CD4-positive, CD25-positive, alpha-beta regulatory T cell (primary cell): ENCODE measurements around the gene STARD7. TPM values are rescaled to one million over a fixed set of nuclear protein-coding genes. Genes with fewer than 3 reads are reported as not detected.
A peak's percentile ranks its signal among the peaks of the same experiment; 100 is the strongest.
"Not testable (repeated sequence)": the region's sequence is repeated elsewhere in the genome, so short reads cannot be mapped to it uniquely, and the experiment has no call there.

Experiments
- ATAC-seq, 2 donors: fragments of 150-1000 bp; cut with Tn5 transposase; one replicate each; pipeline ENCODE4 v1.10.0; 2021; ENCODE audit warnings: low read depth in 2 of 2, moderate number of reproducible peaks in 2 of 2, moderate library complexity in 1 of 2
- DNase-seq, 3 donors: peaks; one replicate each; pipeline versions ENCODE4 v3.0.0 to v3.0.0-alpha.2; 2012 to 2022; ENCODE audit warnings: mixed read lengths in 1 of 3
- H3K27ac ChIP-seq: one replicate; pipeline ENCODE4 v1.7.0; 2013; ENCODE audit warnings: mild to moderate bottlenecking, low read length; ENCODE audit not compliant: insufficient read depth, poor library complexity, severe bottlenecking
- H3K27me3 ChIP-seq: one replicate; pipeline ENCODE4 v1.7.0; 2013; ENCODE audit warnings: low read length; ENCODE audit not compliant: control insufficient read depth, insufficient read depth
- H3K36me3 ChIP-seq: one replicate; pipeline ENCODE4 v1.7.0; 2013; ENCODE audit warnings: mild to moderate bottlenecking, low read length, moderate library complexity; ENCODE audit not compliant: control insufficient read depth, insufficient read depth
- H3K4me1 ChIP-seq: 2 replicates; pipeline ENCODE4 v1.7.0; 2013; ENCODE audit warnings: mild to moderate bottlenecking, low read length; ENCODE audit not compliant: insufficient read depth, control insufficient read depth, poor library complexity, severe bottlenecking
- H3K4me3 ChIP-seq: one replicate; pipeline ENCODE4 v1.7.0; 2013; ENCODE audit warnings: low read depth, mild to moderate bottlenecking, low read length, moderate library complexity
- H3K9me3 ChIP-seq, 2 experiments: 1 replicate in 1 of 2; 2 replicates in 1 of 2; pipeline ENCODE4 v1.7.0; 2013; ENCODE audit warnings: low read length in 2 of 2, mild to moderate bottlenecking in 1 of 2, moderate library complexity in 1 of 2; ENCODE audit not compliant: control insufficient read depth in 2 of 2
- H3K27ac Mint-ChIP-seq, 3 donors: one replicate each; pipeline ENCODE4 v1.8.0; 2020 to 2022; ENCODE audit warnings: mild to moderate bottlenecking in 3 of 3, mixed read lengths in 3 of 3, moderate library complexity in 2 of 3
- H3K27me3 Mint-ChIP-seq: one replicate; pipeline ENCODE4 v1.8.0; 2022; ENCODE audit warnings: mild to moderate bottlenecking, mixed read lengths
- H3K36me3 Mint-ChIP-seq: one replicate; pipeline ENCODE4 v1.8.0; 2020; ENCODE audit warnings: mixed read lengths
- H3K4me1 Mint-ChIP-seq, 4 donors: one replicate each; pipeline ENCODE4 v1.8.0; 2020 to 2022; ENCODE audit warnings: mixed read lengths in 4 of 4, mild to moderate bottlenecking in 1 of 4
- H3K4me3 Mint-ChIP-seq, 4 donors: one replicate each; pipeline ENCODE4 v1.8.0; 2020 to 2022; ENCODE audit warnings: mild to moderate bottlenecking in 4 of 4, mixed read lengths in 4 of 4, moderate library complexity in 3 of 4
- H3K9me3 Mint-ChIP-seq, 7 donors: one replicate each; pipeline ENCODE4 v1.8.0; 2020 to 2022; ENCODE audit warnings: mixed read lengths in 7 of 7, mild to moderate bottlenecking in 3 of 7, moderate library complexity in 2 of 7
- polyA plus RNA-seq, 4 donors: library from polyadenylated mRNA; unstranded; fragments of 300-500 nt; fragmentation: Illumina TruSeq; gene quantifications; one replicate each; pipeline ENCODE4 v1.2.3, GENCODE V29; 2021
- total RNA-seq: library from RNA; stranded (reverse); gene quantifications from one replicate; pipeline ENCODE4 v1.2.3, GENCODE V29; 2022

The STARD7 gene
- total RNA-seq: 97.2 TPM
- polyA plus RNA-seq: 100 to 1,000 TPM; 177 to 208 (median 197) TPM

GRCh38 chr2:96208143-96209010 is at the start of gene STARD7:
Gene STARD7, minus strand, starts transcription at chr2:96208827. Its CDS starts 393 bp downstream, at chr2:96208434.
- H3K27me3 Mint-ChIP-seq: no peaks in the 10 kb centered on the region
- Histone ChIP-seq H3K27me3 (no peaks in the 10 kb centered on the region), H3K4me1 (peaks cover 56% of the 10 kb centered on the region), H3K27ac (peak within 1 kb of the TSS; percentile 89), H3K4me3 (peak within 1 kb of the TSS; percentile 96), H3K36me3 (no peaks in the 10 kb centered on the region), H3K9me3 (no peaks in the 10 kb centered on the region)
- no peaks in the 10 kb centered on the region for H3K9me3 Mint-ChIP-seq
- peaks cover 4% of the 10 kb centered on the region for H3K36me3 Mint-ChIP-seq
- peaks cover 20 to 58% (median 40%) of the 10 kb centered on the region in 4 donors for H3K4me1 Mint-ChIP-seq
- peak within 1 kb of the TSS; percentile 95 to 97 (median 96) for H3K27ac Mint-ChIP-seq
- ATAC-seq (peak; percentile 87 to 88), DNase-seq (peak; percentile 92 to 98 (median 96))
- H3K4me3 Mint-ChIP-seq: peak within 1 kb of the TSS; percentile 94 to 97 (median 96)

- H3K9me3 ChIP-seq, H3K27me3 ChIP-seq, H3K9me3 Mint-ChIP-seq, H3K4me3 ChIP-seq, DNase-seq, H3K27me3 Mint-ChIP-seq, H3K4me3 Mint-ChIP-seq, H3K27ac ChIP-seq, ATAC-seq: not testable (repeated sequence)
- Histone ChIP-seq H3K4me1 (peaks cover 35% of the 10 kb centered on the region), H3K36me3 (peaks cover 70% of the 10 kb centered on the region)
- Mint-ChIP-seq H3K4me1 (peaks cover 17 to 69% (median 40%) of the 10 kb centered on the region in 4 donors), H3K36me3 (peaks cover 26% of the 10 kb centered on the region), H3K27ac (peak overlapping the region in 2 of 3 donors; percentile 55 to 91)
Measured at GRCh38 chr2:96257744-96258143, 49.1 kb upstream of the STARD7 start.

DNA sequence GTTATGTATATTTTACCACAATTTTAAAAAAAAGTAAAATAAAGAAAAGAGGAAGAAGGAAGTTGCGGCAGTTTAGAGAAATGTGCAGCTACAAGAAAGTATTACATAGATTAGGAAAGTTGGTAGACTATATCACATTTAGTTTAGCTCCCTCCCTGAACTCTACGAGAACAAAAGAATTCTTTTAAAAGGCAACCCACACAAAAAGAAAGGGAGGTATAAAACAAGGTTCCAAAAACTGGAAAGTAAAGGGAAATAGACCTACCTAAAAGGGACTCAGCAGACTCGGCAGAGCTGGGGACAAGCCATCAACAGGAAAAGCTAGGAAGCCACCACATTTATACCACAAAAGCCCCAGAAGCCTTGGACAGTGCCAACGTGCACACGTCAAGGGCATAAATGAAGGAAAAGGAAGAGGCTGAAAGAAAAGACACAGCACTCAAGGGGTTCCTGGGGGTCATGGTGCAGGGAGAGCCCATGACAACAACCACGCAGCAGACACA is 48.0 kb upstream of the STARD7 start:
- Histone ChIP-seq H3K9me3 (no peaks in the 10 kb centered on the region), H3K27me3 (no peaks in the 10 kb centered on the region), H3K36me3 (peaks cover 78% of the 10 kb centered on the region), H3K4me3 (no peak overlapping the region), H3K27ac (peak overlapping the region; percentile 42), H3K4me1 (peaks cover 28% of the 10 kb centered on the region)
- H3K9me3 Mint-ChIP-seq: no peaks in the 10 kb centered on the region
- peak overlapping the region in 2 of 4 donors; percentile 11 to 52 for H3K4me3 Mint-ChIP-seq
- peaks cover 30% of the 10 kb centered on the region for H3K36me3 Mint-ChIP-seq
- ATAC-seq: no peak
- peak overlapping the region; percentile 82 to 91 (median 89) for H3K27ac Mint-ChIP-seq
- peaks cover 12 to 58% (median 34%) of the 10 kb centered on the region in 4 donors for H3K4me1 Mint-ChIP-seq
- peaks cover 5% of the 10 kb centered on the region for H3K27me3 Mint-ChIP-seq
- DNase-seq: no peak

DNA sequence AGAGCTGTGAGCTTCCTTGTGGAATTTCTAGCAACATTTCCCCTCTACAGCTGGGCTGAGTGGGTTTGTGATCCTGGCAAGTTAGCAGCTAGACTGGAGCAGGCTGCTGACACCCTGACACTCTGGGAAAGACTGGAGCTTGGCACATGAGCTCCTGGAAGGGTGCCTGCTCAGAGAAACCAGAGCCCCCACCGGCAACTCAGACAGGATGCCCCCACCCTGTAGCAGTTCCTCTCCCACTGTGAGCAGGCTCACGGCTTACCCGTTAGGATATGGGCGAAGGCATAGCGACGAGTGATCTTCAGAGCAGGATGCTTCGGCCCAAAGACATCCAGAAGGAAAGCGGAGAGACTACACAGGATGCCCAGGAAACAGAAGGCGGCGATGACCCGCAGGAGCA is 45.9 kb upstream of the STARD7 start:
- Mint-ChIP-seq H3K27ac (peak overlapping the region in 1 of 3 donors; percentile 25), H3K36me3 (peaks cover 28% of the 10 kb centered on the region), H3K27me3 (no peaks in the 10 kb centered on the region), H3K9me3 (peaks cover 0 to 1% (median 0%) of the 10 kb centered on the region in 7 donors), H3K4me1 (peaks cover 9 to 38% (median 22%) of the 10 kb centered on the region in 4 donors), H3K4me3 (no peak overlapping the region)
- DNase-seq (no peak), ATAC-seq (no peak)
- Histone ChIP-seq H3K4me1 (peaks cover 10% of the 10 kb centered on the region), H3K4me3 (no peak overlapping the region), H3K27me3 (no peaks in the 10 kb centered on the region), H3K27ac (no peak overlapping the region), H3K36me3 (peaks cover 67% of the 10 kb centered on the region), H3K9me3 (no peaks in the 10 kb centered on the region)

- no peak for DNase-seq
- H3K4me3 Mint-ChIP-seq: no peak overlapping the region
- peaks cover 9 to 23% (median 13%) of the 10 kb centered on the region in 4 donors for H3K4me1 Mint-ChIP-seq
- Histone ChIP-seq H3K4me1 (peaks cover 4% of the 10 kb centered on the region), H3K36me3 (peaks cover 52% of the 10 kb centered on the region), H3K27me3 (no peaks in the 10 kb centered on the region), H3K9me3 (no peaks in the 10 kb centered on the region), H3K4me3 (no peak overlapping the region), H3K27ac (no peak overlapping the region)
- peaks cover 0 to 1% (median 0%) of the 10 kb centered on the region in 7 donors for H3K9me3 Mint-ChIP-seq
- peaks cover 21% of the 10 kb centered on the region for H3K36me3 Mint-ChIP-seq
- H3K27ac Mint-ChIP-seq: peak overlapping the region in 1 of 3 donors; percentile 62
- ATAC-seq: no peak
- no peaks in the 10 kb centered on the region for H3K27me3 Mint-ChIP-seq
Measured at GRCh38 chr2:96253006-96253405, 44.4 kb upstream of the STARD7 start.

DNA sequence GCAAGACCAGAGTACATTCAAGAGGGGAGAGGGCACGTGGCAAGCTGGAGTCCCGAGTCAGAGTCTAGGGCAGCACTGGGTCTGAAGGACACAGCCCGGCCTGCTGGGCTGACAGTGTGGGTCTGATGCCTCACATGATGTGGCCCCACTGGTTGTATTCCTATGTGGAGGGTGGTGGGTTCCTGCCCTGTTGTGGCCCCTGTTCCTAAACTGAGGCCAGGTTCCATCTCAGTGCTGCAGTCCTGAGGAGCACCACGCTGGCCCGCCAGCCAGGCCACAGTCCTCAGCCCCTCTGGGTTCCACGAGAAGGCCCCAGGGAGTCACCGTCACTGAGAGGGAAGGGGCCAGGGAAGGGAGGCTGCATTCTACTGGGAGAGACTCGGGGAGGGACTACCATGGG is 43.9 kb upstream of the STARD7 start:
- peak overlapping the region in 1 of 3 donors; percentile 78 for H3K27ac Mint-ChIP-seq
- no peaks in the 10 kb centered on the region for H3K9me3 ChIP-seq
- H3K4me3 Mint-ChIP-seq: no peak overlapping the region
- H3K9me3 Mint-ChIP-seq: peaks cover 0 to 1% (median 0%) of the 10 kb centered on the region in 7 donors
- peaks cover 25% of the 10 kb centered on the region for H3K36me3 Mint-ChIP-seq
- H3K27ac ChIP-seq: no peak overlapping the region
- peaks cover 50% of the 10 kb centered on the region for H3K36me3 ChIP-seq
- ATAC-seq (no peak), DNase-seq (no peak)
- no peak overlapping the region for H3K4me3 ChIP-seq
- peaks cover 9 to 23% (median 13%) of the 10 kb centered on the region in 4 donors for H3K4me1 Mint-ChIP-seq
- H3K27me3 Mint-ChIP-seq: no peaks in the 10 kb centered on the region
- no peaks in the 10 kb centered on the region for H3K27me3 ChIP-seq
- H3K4me1 ChIP-seq: peaks cover 4% of the 10 kb centered on the region

- DNase-seq: no peak
- peaks cover 48% of the 10 kb centered on the region for H3K36me3 ChIP-seq
- Mint-ChIP-seq H3K4me3 (no peak overlapping the region), H3K27me3 (no peaks in the 10 kb centered on the region), H3K4me1 (peaks cover 8 to 21% (median 12%) of the 10 kb centered on the region in 4 donors), H3K36me3 (peaks cover 24% of the 10 kb centered on the region), H3K9me3 (peaks cover 0 to 1% (median 0%) of the 10 kb centered on the region in 7 donors), H3K27ac (peak overlapping the region in 1 of 3 donors; percentile 65)
- no peak overlapping the region for H3K27ac ChIP-seq
- peaks cover 5% of the 10 kb centered on the region for H3K4me1 ChIP-seq
- no peak for ATAC-seq
- no peak overlapping the region for H3K4me3 ChIP-seq
- H3K9me3 ChIP-seq: no peaks in the 10 kb centered on the region
- no peaks in the 10 kb centered on the region for H3K27me3 ChIP-seq
Measured at GRCh38 chr2:96251721-96252292, 43.2 kb upstream of the STARD7 start.
